GM19043 (cell line): ENCODE measurements around the gene GFOD1.

Source experiments
- ATAC-seq: cut with Tn5 transposase; IDR thresholded peaks from one replicate; pipeline ENCODE4 v1.9.1; 2021; ENCODE audit warnings: low read depth; ENCODE audit not compliant: unreplicated experiment

Gene GFOD1

GRCh38 chr6:13487122-13488014, at the start of gene GFOD1:
TSS of gene GFOD1 (minus strand) at chr6:13487600. CDS start at chr6:13486890, 710 bp downstream.
- peak; percentile 74 for ATAC-seq

- no peak for ATAC-seq
Measured at GRCh38 chr6:13536796-13537526, 49.6 kb upstream of the GFOD1 start.

- no peak for ATAC-seq
Measured at GRCh38 chr6:13535306-13535705, 47.9 kb upstream of the GFOD1 start.

- no peak for ATAC-seq
Measured at GRCh38 chr6:13534536-13534935, 47.1 kb upstream of the GFOD1 start.

- ATAC-seq: no peak
Measured at GRCh38 chr6:13531956-13532355, 44.6 kb upstream of the GFOD1 start.

GRCh38 chr6:13528777-13529343, 41.5 kb upstream of the GFOD1 start:
- no peak for ATAC-seq

- ATAC-seq: no peak
Measured at GRCh38 chr6:13528232-13528631, 40.8 kb upstream of the GFOD1 start.

- no peak for ATAC-seq
Measured at GRCh38 chr6:13527671-13528056, 40.3 kb upstream of the GFOD1 start.

- ATAC-seq: peak; percentile 70
Measured at GRCh38 chr6:13526727-13527670, 39.6 kb upstream of the GFOD1 start.

GRCh38 chr6:13526357-13526726, 38.9 kb upstream of the GFOD1 start:
- ATAC-seq: no peak

GRCh38 chr6:13524801-13525508, 37.6 kb upstream of the GFOD1 start:
- no peak for ATAC-seq

GRCh38 chr6:13523826-13524622, 36.6 kb upstream of the GFOD1 start:
- no peak for ATAC-seq

- ATAC-seq: no peak
Measured at GRCh38 chr6:13522656-13523055, 35.3 kb upstream of the GFOD1 start.

GRCh38 chr6:13519839-13520238, 32.4 kb upstream of the GFOD1 start:
- no peak for ATAC-seq

GRCh38 chr6:13517116-13517515, 29.7 kb upstream of the GFOD1 start:
- no peak for ATAC-seq

GRCh38 chr6:13515912-13516311, 28.5 kb upstream of the GFOD1 start:
- ATAC-seq: no peak

- ATAC-seq: no peak
Measured at GRCh38 chr6:13513626-13514502, 26.5 kb upstream of the GFOD1 start.

GRCh38 chr6:13512900-13513299, 25.5 kb upstream of the GFOD1 start:
- ATAC-seq: no peak
